H1 (cell line): ENCODE results near the gene FSIP1. TPM values are rescaled to one million over a fixed set of nuclear protein-coding genes. Genes with fewer than 3 reads are reported as not detected.

ENCODE experiments used
- POLR2AphosphoS5 ChIP-seq: IDR thresholded peaks from 2 replicates; pipeline ENCODE4 v1.6.1; 2011; ENCODE audit warnings: low read depth, low read length
- polyA plus RNA-seq, 7 experiments: library from polyadenylated mRNA; depleted of rRNA in 3 of 7; stranded (reverse) in 5 of 7; unstranded in 2 of 7; fragments of >200 nt in 5 of 7; fragments of 200-250 nt in 2 of 7; gene quantifications; 1 replicate in 5 of 7; 2 replicates in 1 of 7; 4 replicates in 1 of 7; pipeline versions ENCODE4 v1.2.1 to v1.2.3, GENCODE V29; 2011 to 2013; ENCODE audit warnings: missing spikeins in 2 of 7, mixed read lengths in 2 of 7
- total RNA-seq: library from RNA; stranded (reverse); fragmentation: NEBNext Ultra II Directional; extraction: Animal tissue kit (Norgen Biotek cat#: 25700); gene quantifications from 2 replicates; pipeline ENCODE4 v1.2.1, GENCODE V29; 2021

FSIP1 gene
- total and polyA plus RNA-seq, 2 of the 8 experiments (the other 6 are each of a cell fraction or from before 2014, with no cell fraction given), result 0.18 to 1.3 TPM

- peak; percentile 50; the same call in 1 of the 2 replicates for TF ChIP-seq POLR2AphosphoS5
- TF ChIP-seq, all 59 proteins: peak for 2
Measured at GRCh38 chr15:39794954-39795353, 12.3 kb upstream of the FSIP1 start (continued).
